NB4 (cell line): ENCODE results near the gene UMAD1.

Experiments used
- DNase-seq: peaks from one replicate; pipeline ENCODE4 v3.0.0; 2010; ENCODE audit warnings: low read depth
- H3K4me3 ChIP-seq: one replicate; pipeline ENCODE4 v1.5.1; 2011; ENCODE audit warnings: mild to moderate bottlenecking, low read depth, low read length, moderate library complexity
- CTCF ChIP-seq: IDR thresholded peaks from one replicate; pipeline ENCODE4 v1.5.1; 2012; ENCODE audit warnings: low read depth, low read length
- MAX ChIP-seq: IDR thresholded peaks from 2 replicates; pipeline ENCODE4 v1.6.1; 2011; ENCODE audit warnings: low read depth, low read length
- MYC ChIP-seq: IDR thresholded peaks from 2 replicates; pipeline ENCODE4 v1.6.1; 2011; ENCODE audit warnings: low read depth, low read length
- POLR2A ChIP-seq: IDR thresholded peaks from 2 replicates; pipeline ENCODE4 v1.6.1; 2011; ENCODE audit warnings: mild to moderate bottlenecking; ENCODE audit not compliant: insufficient read length; ENCODE audit errors: extremely low read depth

Gene UMAD1

GRCh38 chr7:7739204-7740036 lies 98.9 kb downstream of the UMAD1 start:
- TF ChIP-seq MYC (no peak), CTCF (no peak), MAX (no peak), POLR2A (no peak)
- H3K4me3 ChIP-seq: no peak overlapping the region
- DNase-seq: no peak

- DNase-seq: no peak
- TF ChIP-seq CTCF: no peak
- no peak for TF ChIP-seq POLR2A
- no peak for TF ChIP-seq MAX
- no peak for TF ChIP-seq MYC
- no peak overlapping the region for H3K4me3 ChIP-seq
Observed at GRCh38 chr7:7740037-7740355, 99.4 kb downstream of the UMAD1 start.

- TF ChIP-seq MYC: no peak
- TF ChIP-seq MAX: no peak
- no peak for TF ChIP-seq CTCF
- no peak for TF ChIP-seq POLR2A
- no peak for DNase-seq
Observed at GRCh38 chr7:7742223-7742622, 101.7 kb downstream of the UMAD1 start.

GRCh38 chr7:7745258-7745657 lies 104.7 kb downstream of the UMAD1 start:
- no peak for DNase-seq
- no peak for TF ChIP-seq MAX
- TF ChIP-seq POLR2A: no peak
- no peak for TF ChIP-seq MYC
- no peak for TF ChIP-seq CTCF
- no peak overlapping the region for H3K4me3 ChIP-seq

More at GRCh38 chr7:7742223-7742622, 101.7 kb downstream of the UMAD1 start:
- no peak overlapping the region for H3K4me3 ChIP-seq

- no peak for TF ChIP-seq MYC
- TF ChIP-seq POLR2A: no peak
- TF ChIP-seq CTCF: no peak
- TF ChIP-seq MAX: no peak
- no peak for DNase-seq
- H3K4me3 ChIP-seq: no peak overlapping the region
Observed at GRCh38 chr7:7745966-7746365, 105.4 kb downstream of the UMAD1 start.
